Choroid plexus epithelial cell (primary cell): Measurements from ENCODE around the gene MTG2.
A peak's percentile ranks its signal among the peaks of the same experiment; 100 is the strongest.

Source experiments
- DNase-seq: peaks from one replicate; pipeline ENCODE4 v3.0.0-alpha.2; 2010; ENCODE audit warnings: low read depth
- H3K4me3 ChIP-seq: 2 replicates; pipeline ENCODE4 v1.5.1; 2011; ENCODE audit warnings: low read depth, mild to moderate bottlenecking, control low read depth, low read length, moderate library complexity
- CTCF ChIP-seq: conservative IDR thresholded peaks from 2 replicates; pipeline ENCODE4 v1.5.1; 2011; ENCODE audit warnings: low read depth, mild to moderate bottlenecking, control low read depth, inconsistent platforms, low read length, moderate library complexity

The MTG2 gene

GRCh38 chr20:62186096-62186426 lies 3.2 kb downstream of the MTG2 start:
- DNase-seq: no peak
- H3K4me3 ChIP-seq: no peak overlapping the region
- no peak for TF ChIP-seq CTCF

- TF ChIP-seq CTCF: no peak
- H3K4me3 ChIP-seq: no peak overlapping the region
- peak; percentile 7 for DNase-seq
Measured at GRCh38 chr20:62186887-62187866, 4.3 kb downstream of the MTG2 start.

GRCh38 chr20:62190639-62191411 lies 8.0 kb downstream of the MTG2 start:
- TF ChIP-seq CTCF: no peak
- no peak overlapping the region for H3K4me3 ChIP-seq
- DNase-seq: no peak

GRCh38 chr20:62191781-62192559 lies 9.1 kb downstream of the MTG2 start:
- DNase-seq: no peak
- H3K4me3 ChIP-seq: no peak overlapping the region
- no peak for TF ChIP-seq CTCF

- H3K4me3 ChIP-seq: no peak overlapping the region
- DNase-seq: no peak
- TF ChIP-seq CTCF: no peak
Measured at GRCh38 chr20:62192635-62193034, 9.8 kb downstream of the MTG2 start.

- H3K4me3 ChIP-seq: no peak overlapping the region
- TF ChIP-seq CTCF: no peak
- DNase-seq: no peak
Measured at GRCh38 chr20:62193079-62194025, 10.5 kb downstream of the MTG2 start.
